ENCODE results near the gene TPSB2. TPM values are rescaled to one million over a fixed set of nuclear protein-coding genes. Genes with fewer than 3 reads are reported as not detected.
"Not testable (repeated sequence)": the region's sequence is repeated elsewhere in the genome, so short reads cannot be mapped to it uniquely, and the experiment has no call there.

Gene TPSB2
- total RNA-seq, 1 donor: not detected

GRCh38 chr16:1253701-1254364, 23.8 kb upstream of the TPSB2 start:
- not testable (repeated sequence) for H3K4me3 ChIP-seq (ENCODE audit: low read depth, low read length); DNase-seq (ENCODE audit: low read depth)

GRCh38 chr16:1249031-1249755, 19.2 kb upstream of the TPSB2 start:
- DNase-seq (ENCODE audit: low read depth): not testable (repeated sequence)

GRCh38 chr16:1247903-1248537, 18.0 kb upstream of the TPSB2 start:
- DNase-seq (ENCODE audit: low read depth); H3K4me3 ChIP-seq (ENCODE audit: low read depth, low read length): not testable (repeated sequence)

More at GRCh38 chr16:1249031-1249755, 19.2 kb upstream of the TPSB2 start:
- H3K4me3 ChIP-seq (ENCODE audit: low read depth, low read length): not testable (repeated sequence)

- DNase-seq (ENCODE audit: low read depth): no peak
- no peak for TF ChIP-seq CTCF (IDR thresholded peaks at IDR 0.05; ENCODE audit: insufficient read depth, low read length)
Measured at GRCh38 chr16:1245452-1246020, 15.6 kb upstream of the TPSB2 start.

GRCh38 chr16:1244881-1245280, 14.9 kb upstream of the TPSB2 start:
- H3K4me3 ChIP-seq (ENCODE audit: low read depth, low read length): no peak overlapping the region
- no peak for DNase-seq (ENCODE audit: low read depth)
- TF ChIP-seq CTCF (IDR thresholded peaks at IDR 0.05; ENCODE audit: insufficient read depth, low read length): no peak

More at GRCh38 chr16:1245452-1246020, 15.6 kb upstream of the TPSB2 start:
- H3K4me3 ChIP-seq (ENCODE audit: low read depth, low read length): no peak overlapping the region

- not testable (repeated sequence) for H3K4me3 ChIP-seq (ENCODE audit: low read depth, low read length); DNase-seq (ENCODE audit: low read depth)
Measured at GRCh38 chr16:1243907-1244850, 14.2 kb upstream of the TPSB2 start.

- not testable (repeated sequence) for H3K4me3 ChIP-seq (ENCODE audit: low read depth, low read length); DNase-seq (ENCODE audit: low read depth)
Measured at GRCh38 chr16:1243363-1243762, 13.4 kb upstream of the TPSB2 start.

GRCh38 chr16:1241081-1241480, 11.1 kb upstream of the TPSB2 start:
- H3K4me3 ChIP-seq (ENCODE audit: low read depth, low read length); DNase-seq (ENCODE audit: low read depth): not testable (repeated sequence)

GRCh38 chr16:1240436-1240835, 10.5 kb upstream of the TPSB2 start, which contains the start of gene TPSAB1:
TPSAB1 (plus strand) TSS chr16:1240705; CDS start chr16:1240939, 234 bp downstream.
- not testable (repeated sequence) for H3K4me3 ChIP-seq (ENCODE audit: low read depth, low read length); DNase-seq (ENCODE audit: low read depth)

- H3K4me3 ChIP-seq (ENCODE audit: low read depth, low read length); DNase-seq (ENCODE audit: low read depth): not testable (repeated sequence)
Measured at GRCh38 chr16:1239575-1239974, 9.6 kb upstream of the TPSB2 start.

- H3K4me3 ChIP-seq (ENCODE audit: low read depth, low read length); DNase-seq (ENCODE audit: low read depth): not testable (repeated sequence)
Measured at GRCh38 chr16:1238909-1239308, 8.9 kb upstream of the TPSB2 start.
